Measurements from ENCODE around the gene DISC1. TPM values are rescaled to one million over a fixed set of nuclear protein-coding genes. Genes with fewer than 3 reads are reported as not detected.

DISC1 gene
- total RNA-seq, 1 experiment from 2014 or later: 9.8 TPM

GRCh38 chr1:231678011-231678432, 51.4 kb downstream of the DISC1 start:
- DNase-seq: no peak
- TF ChIP-seq, protein P1, sequence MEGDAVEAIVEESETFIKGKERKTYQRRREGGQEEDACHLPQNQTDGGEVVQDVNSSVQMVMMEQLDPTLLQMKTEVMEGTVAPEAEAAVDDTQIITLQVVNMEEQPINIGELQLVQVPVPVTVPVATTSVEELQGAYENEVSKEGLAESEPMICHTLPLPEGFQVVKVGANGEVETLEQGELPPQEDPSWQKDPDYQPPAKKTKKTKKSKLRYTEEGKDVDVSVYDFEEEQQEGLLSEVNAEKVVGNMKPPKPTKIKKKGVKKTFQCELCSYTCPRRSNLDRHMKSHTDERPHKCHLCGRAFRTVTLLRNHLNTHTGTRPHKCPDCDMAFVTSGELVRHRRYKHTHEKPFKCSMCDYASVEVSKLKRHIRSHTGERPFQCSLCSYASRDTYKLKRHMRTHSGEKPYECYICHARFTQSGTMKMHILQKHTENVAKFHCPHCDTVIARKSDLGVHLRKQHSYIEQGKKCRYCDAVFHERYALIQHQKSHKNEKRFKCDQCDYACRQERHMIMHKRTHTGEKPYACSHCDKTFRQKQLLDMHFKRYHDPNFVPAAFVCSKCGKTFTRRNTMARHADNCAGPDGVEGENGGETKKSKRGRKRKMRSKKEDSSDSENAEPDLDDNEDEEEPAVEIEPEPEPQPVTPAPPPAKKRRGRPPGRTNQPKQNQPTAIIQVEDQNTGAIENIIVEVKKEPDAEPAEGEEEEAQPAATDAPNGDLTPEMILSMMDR (IDR thresholded peaks at IDR 0.05; ENCODE audit: unreplicated experiment): no peak
- no peaks in the 10 kb centered on the region for H3K9me3 Mint-ChIP-seq (ENCODE audit: low read depth, unreplicated experiment)
- intact Hi-C loops (cut with micrococcal nuclease; ENCODE audit: unreplicated experiment): no loop called here
- CTCF ChIA-PET: no interaction called here
- BruUV-seq (replicated peaks): no TSS peak
- no peak overlapping the region for H3K27ac Mint-ChIP-seq (ENCODE audit: unreplicated experiment)
- no peak overlapping the region for H3K4me3 Mint-ChIP-seq (ENCODE audit: low read depth, unreplicated experiment)
- no peaks in the 10 kb centered on the region for H3K4me1 Mint-ChIP-seq (ENCODE audit: low read depth, unreplicated experiment)
- H3K36me3 Mint-ChIP-seq (ENCODE audit: insufficient read depth, unreplicated experiment): no peaks in the 10 kb centered on the region
- no peaks in the 10 kb centered on the region for H3K27me3 Mint-ChIP-seq (ENCODE audit: unreplicated experiment)

DNA sequence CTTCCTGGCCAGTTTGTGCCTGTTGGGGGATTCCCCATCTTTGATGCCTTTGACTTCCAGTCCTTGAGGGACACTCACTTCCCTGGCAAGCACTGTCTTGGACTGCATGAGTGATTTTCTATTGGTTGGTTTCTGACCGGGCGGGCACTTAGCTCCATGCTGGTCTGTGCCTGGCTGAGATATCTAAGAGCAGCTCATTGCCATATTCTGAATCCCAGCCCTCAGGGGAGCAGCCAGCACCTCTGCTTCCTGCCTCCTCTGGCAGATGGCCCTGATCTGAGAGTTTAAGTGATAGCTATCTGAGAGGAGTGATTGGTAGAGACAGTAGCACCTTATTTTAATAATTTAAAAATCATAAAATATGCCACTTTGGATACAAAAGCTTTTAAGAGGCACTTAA, 52.5 kb downstream of the DISC1 start:
- no TSS peak for BruUV-seq (replicated peaks)
- H3K36me3 Mint-ChIP-seq (ENCODE audit: insufficient read depth, unreplicated experiment): no peaks in the 10 kb centered on the region
- TF ChIP-seq, protein P1 (IDR thresholded peaks at IDR 0.05; ENCODE audit: unreplicated experiment): no peak
- no peak for DNase-seq
- no peak overlapping the region for H3K4me3 Mint-ChIP-seq (ENCODE audit: low read depth, unreplicated experiment)
- no peaks in the 10 kb centered on the region for H3K4me1 Mint-ChIP-seq (ENCODE audit: low read depth, unreplicated experiment)
- CTCF ChIA-PET: no interaction called here
- no peak overlapping the region for H3K27ac Mint-ChIP-seq (ENCODE audit: unreplicated experiment)
- H3K27me3 Mint-ChIP-seq (ENCODE audit: unreplicated experiment): no peaks in the 10 kb centered on the region
- no peaks in the 10 kb centered on the region for H3K9me3 Mint-ChIP-seq (ENCODE audit: low read depth, unreplicated experiment)
- intact Hi-C loops (cut with micrococcal nuclease; ENCODE audit: unreplicated experiment): no loop called here

GRCh38 chr1:231681006-231681405, 54.4 kb downstream of the DISC1 start:
- BruUV-seq (replicated peaks): no TSS peak
- H3K4me1 Mint-ChIP-seq (ENCODE audit: low read depth, unreplicated experiment): no peaks in the 10 kb centered on the region
- H3K27ac Mint-ChIP-seq (ENCODE audit: unreplicated experiment): no peak overlapping the region
- H3K27me3 Mint-ChIP-seq (ENCODE audit: unreplicated experiment): no peaks in the 10 kb centered on the region
- H3K9me3 Mint-ChIP-seq (ENCODE audit: low read depth, unreplicated experiment): no peaks in the 10 kb centered on the region
- DNase-seq: no peak
- TF ChIP-seq, protein P1 (IDR thresholded peaks at IDR 0.05; ENCODE audit: unreplicated experiment): no peak
- H3K4me3 Mint-ChIP-seq (ENCODE audit: low read depth, unreplicated experiment): no peak overlapping the region
- CTCF ChIA-PET: interaction anchor here (1.3 kb wide), 1 partner anchor 29 kb away, joined by 3 read pairs; no protein-coding TSS in a partner anchor
- H3K36me3 Mint-ChIP-seq (ENCODE audit: insufficient read depth, unreplicated experiment): no peaks in the 10 kb centered on the region
- intact Hi-C loops (cut with micrococcal nuclease; ENCODE audit: unreplicated experiment): no loop called here

GRCh38 chr1:231682779-231683178, 56.2 kb downstream of the DISC1 start:
- DNase-seq: no peak
- intact Hi-C loops (cut with micrococcal nuclease; ENCODE audit: unreplicated experiment): no loop called here
- no TSS peak for BruUV-seq (replicated peaks)

More at GRCh38 chr1:231682779-231683178, 56.2 kb downstream of the DISC1 start:
- Mint-ChIP-seq H3K9me3 (ENCODE audit: low read depth, unreplicated experiment) (peaks cover 6% of the 10 kb centered on the region), H3K27ac (ENCODE audit: unreplicated experiment) (no peak overlapping the region), H3K4me1 (ENCODE audit: low read depth, unreplicated experiment) (no peaks in the 10 kb centered on the region), H3K36me3 (ENCODE audit: insufficient read depth, unreplicated experiment) (no peaks in the 10 kb centered on the region), H3K4me3 (ENCODE audit: low read depth, unreplicated experiment) (no peak overlapping the region), H3K27me3 (ENCODE audit: unreplicated experiment) (no peaks in the 10 kb centered on the region)
- TF ChIP-seq, protein P1 (IDR thresholded peaks at IDR 0.05; ENCODE audit: unreplicated experiment): no peak
- CTCF ChIA-PET: no interaction called here

Data from Calu3 (cell line).